Stomach (tissue), 4 donors: ENCODE measurements around the gene GZMM.

ENCODE experiments used
- POLR2A ChIP-seq, 4 donors: fragments of 450-650 bp; IDR thresholded peaks; one replicate each; pipeline ENCODE4 v1.6.1; 2016; ENCODE audit warnings: antibody characterized with exemption in 4 of 4, control low read depth in 2 of 4, mild to moderate bottlenecking in 1 of 4, moderate library complexity in 1 of 4
- TF ChIP-seq, protein P1 (sequence below), 7 experiments: fragments of 450-650 bp in 4 of 7; fragments of 200-600 bp in 3 of 7; sonication (generic) in 3 of 7; IDR thresholded peaks; one replicate each; pipeline ENCODE4 v1.5.1; 2016 to 2019; ENCODE audit warnings: antibody characterized with exemption in 7 of 7, control low read depth in 2 of 7, mild to moderate bottlenecking in 1 of 7

DNA sequence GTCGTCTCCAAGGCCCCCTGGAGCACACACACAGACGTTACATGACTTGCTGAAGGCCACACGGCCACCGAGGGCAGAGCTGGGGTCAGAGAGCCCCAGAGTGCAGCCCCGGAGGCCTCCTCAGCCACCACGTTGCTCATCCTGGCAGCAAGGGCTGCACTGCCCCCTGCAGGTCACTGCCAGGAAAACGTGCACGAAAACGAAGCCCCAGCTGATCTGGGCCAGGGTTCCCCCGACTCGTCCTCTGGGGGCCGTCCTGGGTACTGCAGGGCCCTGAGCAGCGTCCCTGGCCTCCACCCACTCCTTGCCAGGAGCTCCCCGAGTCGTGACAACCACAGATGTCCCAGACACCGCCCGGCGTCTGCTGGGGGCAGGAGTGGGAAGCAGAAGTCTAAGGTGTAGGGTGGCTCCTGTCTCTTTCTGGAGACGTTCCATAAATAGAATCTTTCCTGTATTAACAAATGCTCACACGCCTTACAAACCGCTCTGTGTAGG is 33.2 kb upstream of the GZMM start:
- TF ChIP-seq, protein P1, sequence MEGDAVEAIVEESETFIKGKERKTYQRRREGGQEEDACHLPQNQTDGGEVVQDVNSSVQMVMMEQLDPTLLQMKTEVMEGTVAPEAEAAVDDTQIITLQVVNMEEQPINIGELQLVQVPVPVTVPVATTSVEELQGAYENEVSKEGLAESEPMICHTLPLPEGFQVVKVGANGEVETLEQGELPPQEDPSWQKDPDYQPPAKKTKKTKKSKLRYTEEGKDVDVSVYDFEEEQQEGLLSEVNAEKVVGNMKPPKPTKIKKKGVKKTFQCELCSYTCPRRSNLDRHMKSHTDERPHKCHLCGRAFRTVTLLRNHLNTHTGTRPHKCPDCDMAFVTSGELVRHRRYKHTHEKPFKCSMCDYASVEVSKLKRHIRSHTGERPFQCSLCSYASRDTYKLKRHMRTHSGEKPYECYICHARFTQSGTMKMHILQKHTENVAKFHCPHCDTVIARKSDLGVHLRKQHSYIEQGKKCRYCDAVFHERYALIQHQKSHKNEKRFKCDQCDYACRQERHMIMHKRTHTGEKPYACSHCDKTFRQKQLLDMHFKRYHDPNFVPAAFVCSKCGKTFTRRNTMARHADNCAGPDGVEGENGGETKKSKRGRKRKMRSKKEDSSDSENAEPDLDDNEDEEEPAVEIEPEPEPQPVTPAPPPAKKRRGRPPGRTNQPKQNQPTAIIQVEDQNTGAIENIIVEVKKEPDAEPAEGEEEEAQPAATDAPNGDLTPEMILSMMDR (IDR thresholded peaks at IDR 0.05): peak in 5 of 7 experiments; percentile 75 to 95 (median 89)
- TF ChIP-seq POLR2A (IDR thresholded peaks at IDR 0.05): no peak
